HG02970 (cell line): Measurements from ENCODE around the gene ISLR2.

ENCODE experiments used
- ATAC-seq: cut with Tn5 transposase; IDR thresholded peaks from one replicate; pipeline ENCODE4 v1.9.1; 2021; ENCODE audit warnings: mild to moderate bottlenecking, moderate library complexity, moderate number of reproducible peaks; ENCODE audit not compliant: unreplicated experiment, low FRiP score

Gene ISLR2

GRCh38 chr15:74128785-74129585 lies 1.4 kb upstream of the ISLR2 start:
- no peak for ATAC-seq

- ATAC-seq: no peak
Measured at GRCh38 chr15:74129586-74130154, 716 bp upstream of the ISLR2 start.

- no peak for ATAC-seq
Measured at GRCh38 chr15:74130849-74131627, 652 bp downstream of the ISLR2 start.

- no peak for ATAC-seq
Measured at GRCh38 chr15:74131628-74132413, 1.4 kb downstream of the ISLR2 start.

- ATAC-seq: no peak
Measured at GRCh38 chr15:74132681-74133651, 2.6 kb downstream of the ISLR2 start.

- ATAC-seq: no peak
Measured at GRCh38 chr15:74133694-74134386, 3.5 kb downstream of the ISLR2 start.

- no peak for ATAC-seq
Measured at GRCh38 chr15:74134387-74135027, 4.1 kb downstream of the ISLR2 start.

- no peak for ATAC-seq
Measured at GRCh38 chr15:74135041-74135565, 4.7 kb downstream of the ISLR2 start.

- ATAC-seq: no peak
Measured at GRCh38 chr15:74136540-74136813, 6.1 kb downstream of the ISLR2 start.

- no peak for ATAC-seq
Measured at GRCh38 chr15:74136814-74137536, 6.6 kb downstream of the ISLR2 start.

- ATAC-seq: no peak
Measured at GRCh38 chr15:74137537-74137894, 7.1 kb downstream of the ISLR2 start.

GRCh38 chr15:74138642-74139041 lies 8.3 kb downstream of the ISLR2 start:
- no peak for ATAC-seq

GRCh38 chr15:74141591-74141990 lies 11.2 kb downstream of the ISLR2 start:
- no peak for ATAC-seq

GRCh38 chr15:74144153-74144775 lies 13.9 kb downstream of the ISLR2 start:
- ATAC-seq: no peak

GRCh38 chr15:74146277-74146800 lies 16.0 kb downstream of the ISLR2 start:
- no peak for ATAC-seq

GRCh38 chr15:74147051-74147450 lies 16.7 kb downstream of the ISLR2 start:
- no peak for ATAC-seq

- ATAC-seq: no peak
Measured at GRCh38 chr15:74155766-74156417, 25.5 kb downstream of the ISLR2 start.
